GM21526 (cell line): ENCODE results near the gene GRAMD1B.
"Not testable (repeated sequence)": the region's sequence is repeated elsewhere in the genome, so short reads cannot be mapped to it uniquely, and the experiment has no call there.

Source experiments
- ATAC-seq: cut with Tn5 transposase; IDR thresholded peaks from one replicate; pipeline ENCODE4 v1.9.1; 2021; ENCODE audit warnings: moderate library complexity; ENCODE audit not compliant: unreplicated experiment, low FRiP score

GRAMD1B gene

DNA sequence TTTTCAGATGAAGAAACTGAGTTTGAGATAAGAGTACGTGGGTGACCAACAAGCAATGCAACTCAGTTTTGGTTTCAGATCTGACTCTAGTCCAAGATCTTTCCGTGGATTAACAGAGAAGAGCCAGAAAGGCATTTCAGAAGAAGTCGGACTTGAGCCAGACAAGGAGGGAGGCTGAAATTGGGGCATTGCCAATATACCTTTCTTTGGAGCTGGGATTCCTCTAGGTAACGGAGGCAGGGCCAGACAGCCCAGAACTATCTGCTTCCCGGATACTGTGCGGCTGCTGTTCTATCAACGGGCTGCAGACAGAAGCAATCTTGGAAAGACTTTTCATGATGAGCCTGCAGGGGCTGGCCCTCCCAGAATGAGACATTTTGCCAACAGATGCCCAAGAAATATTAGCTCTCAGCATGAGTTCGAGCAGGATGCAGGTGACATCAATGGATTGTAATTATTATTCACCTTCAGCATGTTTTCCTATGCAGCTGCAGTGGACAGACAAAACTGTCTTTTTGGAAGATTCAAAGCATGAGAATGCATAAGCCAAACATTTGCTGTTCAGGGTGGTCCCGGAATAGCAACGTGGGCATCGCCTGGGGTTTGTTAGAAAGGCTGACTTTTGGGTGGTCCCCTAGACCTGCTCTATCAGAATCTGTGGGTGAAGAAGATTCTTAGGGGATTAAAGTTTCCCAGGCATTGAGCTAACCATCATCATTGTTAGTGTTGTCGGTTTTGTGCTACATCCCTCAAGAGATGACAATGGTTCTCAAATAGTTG lies 128.7 kb downstream of the GRAMD1B start:
- ATAC-seq = no peak

DNA sequence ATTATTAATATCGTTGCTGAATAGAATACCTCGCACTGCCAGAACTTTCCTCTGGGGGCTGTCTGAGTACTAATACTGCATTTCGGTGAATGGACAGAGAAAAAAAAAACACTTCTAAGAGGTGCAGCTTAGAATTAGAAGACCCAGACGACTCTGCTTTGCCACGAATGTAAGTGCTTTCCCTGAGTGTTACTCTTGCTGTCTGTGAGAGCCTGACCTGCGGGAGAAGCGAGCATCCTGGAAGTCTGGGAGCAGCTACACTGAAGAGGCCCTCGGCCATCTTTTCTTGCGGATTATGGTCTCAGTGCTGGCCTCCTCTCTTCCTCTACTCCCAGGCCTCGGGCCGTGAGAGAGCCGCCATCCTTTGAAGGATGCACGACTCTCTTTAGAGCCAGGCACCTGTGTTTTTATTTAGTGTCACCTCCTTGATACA lies 129.5 kb downstream of the GRAMD1B start:
- ATAC-seq = no peak

DNA sequence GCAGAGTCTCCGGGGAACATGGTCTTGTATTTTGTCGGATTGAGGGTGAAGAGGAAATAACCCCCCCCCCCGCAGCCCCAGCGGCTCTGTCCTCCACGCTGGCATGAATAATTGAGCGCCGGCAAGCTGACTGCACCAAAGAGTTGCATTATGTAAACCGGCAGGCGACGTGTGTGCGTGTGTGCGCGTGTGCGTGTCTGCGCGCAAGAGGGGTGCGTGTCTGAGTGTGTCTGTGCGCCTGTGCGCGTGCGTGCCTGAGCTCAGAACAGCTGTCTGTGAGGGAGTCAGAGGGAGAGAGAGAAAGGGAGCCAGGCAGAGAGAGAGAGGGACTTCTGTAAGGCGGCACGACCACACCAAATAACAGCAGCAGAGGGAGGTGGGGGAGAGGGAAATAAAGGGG lies 129.9 kb downstream of the GRAMD1B start:
- peak; percentile 48 for ATAC-seq

DNA sequence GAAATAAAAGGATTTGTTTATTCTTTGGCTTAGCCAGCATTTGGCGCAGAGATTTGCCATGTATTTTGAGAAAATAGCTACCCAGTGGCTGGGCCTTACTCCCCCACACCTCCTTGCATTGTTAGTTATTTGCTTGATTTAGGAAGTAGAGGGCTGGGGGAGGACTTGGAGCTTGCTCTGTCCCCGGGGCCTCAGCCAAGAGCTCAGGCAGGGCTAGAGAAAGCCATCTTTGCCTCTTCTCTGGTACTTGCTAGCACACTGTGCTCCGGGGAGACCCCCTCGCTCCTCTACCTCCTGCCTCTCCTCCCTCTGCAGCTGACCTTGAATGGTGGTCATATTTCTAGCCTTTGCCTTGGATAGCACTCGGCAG lies 131.3 kb downstream of the GRAMD1B start:
- no peak for ATAC-seq

DNA sequence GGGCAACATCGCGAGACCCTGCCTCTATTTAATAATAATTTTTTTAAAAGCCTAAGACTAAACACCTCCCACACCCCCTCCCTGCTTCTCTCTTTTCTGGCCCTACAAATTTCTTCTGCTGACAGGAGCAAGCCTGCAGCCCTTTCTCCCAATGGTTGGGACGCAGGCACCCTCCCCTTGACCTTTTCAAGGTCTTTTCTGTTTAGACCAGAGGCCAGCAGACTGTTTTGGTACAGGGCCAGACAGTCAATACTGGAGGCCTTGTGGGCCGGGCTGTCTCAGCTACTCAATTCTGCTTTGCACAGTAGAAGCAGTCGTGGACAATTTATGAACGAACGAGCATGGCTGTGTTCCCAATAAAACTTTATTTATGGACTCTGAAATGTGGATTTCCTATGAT lies 132.1 kb downstream of the GRAMD1B start:
- ATAC-seq = no peak

DNA sequence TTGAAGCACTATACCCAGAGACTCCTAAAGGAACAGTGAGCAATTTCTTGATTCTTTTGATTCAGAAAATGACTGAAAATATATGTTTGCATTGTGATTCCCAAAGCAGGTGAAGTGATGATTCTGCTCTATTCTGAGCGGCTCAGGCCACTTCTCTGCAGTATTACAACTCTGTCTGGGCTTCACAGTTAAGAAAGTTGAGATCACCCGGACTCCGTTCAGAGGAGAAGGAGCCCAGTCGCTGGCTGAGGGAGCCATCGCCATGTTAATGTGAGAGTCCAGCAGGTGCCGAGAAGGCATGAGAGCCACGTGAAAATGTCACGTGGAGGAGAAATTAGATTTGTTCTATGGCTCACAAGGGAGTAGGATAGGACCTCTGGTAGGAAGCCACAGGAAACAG lies 132.8 kb downstream of the GRAMD1B start:
- ATAC-seq = no peak

DNA sequence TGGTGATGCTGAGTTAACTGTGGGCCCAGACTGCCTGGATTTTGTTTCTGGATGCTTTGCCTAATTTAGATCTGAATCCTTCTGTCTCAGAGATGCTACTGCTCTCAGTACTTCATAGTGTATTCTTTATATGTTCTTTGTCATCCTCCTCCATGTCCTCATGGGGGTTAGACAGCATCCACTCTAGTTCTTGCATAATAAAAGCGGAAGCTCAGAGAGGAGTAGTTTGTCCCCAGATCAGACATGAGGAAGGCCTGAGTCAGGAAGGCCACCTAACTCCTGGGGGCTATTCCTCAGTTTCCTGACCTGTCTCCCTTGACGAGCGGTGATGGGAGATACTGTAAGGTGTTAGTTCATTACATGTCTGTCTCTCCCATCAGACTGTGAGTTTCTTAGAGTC lies 134.2 kb downstream of the GRAMD1B start:
- ATAC-seq = no peak

DNA sequence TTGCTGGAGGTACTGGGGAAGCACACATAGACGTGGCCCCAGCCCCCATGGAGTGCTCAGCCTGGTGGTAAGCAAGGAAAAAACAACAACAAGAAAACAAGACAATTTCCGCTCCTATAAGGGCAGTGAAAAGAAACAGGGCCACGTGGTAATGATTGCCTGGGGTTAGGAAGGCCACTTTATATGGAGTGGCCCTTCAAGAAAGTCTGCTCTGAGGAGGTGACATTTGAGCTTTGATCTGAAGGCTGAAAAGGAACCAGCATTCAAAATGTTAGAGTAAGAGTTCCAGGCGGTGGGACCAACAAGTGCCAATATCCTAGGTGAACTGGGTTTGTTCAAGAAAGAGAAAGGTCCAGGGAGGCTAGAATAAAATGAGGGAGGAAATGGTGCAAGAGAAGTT lies 136.8 kb downstream of the GRAMD1B start:
- no peak for ATAC-seq

DNA sequence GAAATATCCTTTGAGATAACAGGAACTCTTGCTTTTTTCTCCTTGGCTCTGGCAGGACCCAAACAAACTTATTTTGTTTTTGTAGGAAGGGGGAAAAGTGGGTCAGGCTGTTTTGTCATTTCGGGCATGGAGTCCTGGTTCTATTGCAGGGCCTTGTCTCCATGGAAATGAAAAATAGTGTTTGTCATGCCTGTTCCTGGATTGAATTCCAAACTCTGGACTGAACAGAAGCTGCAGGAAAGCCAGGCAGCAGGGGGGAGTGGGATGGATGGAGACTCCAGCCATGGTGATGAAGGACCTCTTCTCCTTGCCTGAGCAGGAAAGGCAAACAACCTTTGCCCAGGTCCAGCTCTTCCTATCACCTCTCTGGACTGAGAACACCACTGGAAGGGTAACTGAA lies 137.4 kb downstream of the GRAMD1B start:
- no peak for ATAC-seq

DNA sequence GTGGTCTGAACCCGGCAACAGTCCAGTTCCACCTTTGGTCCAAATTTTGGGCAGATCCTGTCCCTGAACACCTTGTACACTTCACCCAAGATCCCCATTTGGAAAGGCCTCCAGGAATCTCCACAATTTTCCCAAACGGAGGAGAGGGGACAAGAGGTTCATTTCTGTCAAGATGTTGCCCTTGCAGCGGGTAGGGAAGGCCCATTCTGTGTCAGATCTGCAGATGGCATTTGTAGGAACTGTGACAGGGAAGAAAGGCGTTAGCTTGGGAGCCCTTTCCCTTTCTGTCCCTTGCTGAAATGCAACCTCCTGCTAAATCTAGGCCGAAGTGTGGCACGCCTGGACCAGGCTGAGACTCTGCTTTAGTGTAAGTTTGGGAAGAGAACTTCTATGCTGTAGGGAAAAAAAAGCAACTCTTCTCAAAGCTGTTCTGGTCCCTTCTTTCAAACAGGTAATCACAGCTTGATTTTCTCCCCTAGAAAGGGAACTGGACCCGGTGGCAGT lies 138.3 kb downstream of the GRAMD1B start:
- ATAC-seq = no peak

DNA sequence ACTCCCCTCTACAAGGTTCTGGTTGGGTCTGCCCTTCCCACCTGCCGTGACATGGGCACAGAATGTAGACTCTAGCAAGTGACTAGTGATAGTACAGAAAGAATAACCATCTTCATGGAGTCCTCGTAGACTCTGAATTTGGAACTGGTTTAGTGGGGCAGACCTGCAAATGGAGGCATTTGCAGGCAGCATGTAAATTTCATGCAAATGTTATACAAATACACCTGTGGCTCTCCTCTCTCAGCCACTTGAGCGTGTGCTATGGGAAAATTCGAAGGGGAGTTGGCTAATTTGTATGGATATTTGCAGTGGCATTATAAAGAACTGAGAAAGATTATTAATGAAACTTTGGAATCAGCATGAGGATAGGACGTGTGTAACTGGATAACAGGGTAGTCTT lies 139.3 kb downstream of the GRAMD1B start:
- no peak for ATAC-seq

DNA sequence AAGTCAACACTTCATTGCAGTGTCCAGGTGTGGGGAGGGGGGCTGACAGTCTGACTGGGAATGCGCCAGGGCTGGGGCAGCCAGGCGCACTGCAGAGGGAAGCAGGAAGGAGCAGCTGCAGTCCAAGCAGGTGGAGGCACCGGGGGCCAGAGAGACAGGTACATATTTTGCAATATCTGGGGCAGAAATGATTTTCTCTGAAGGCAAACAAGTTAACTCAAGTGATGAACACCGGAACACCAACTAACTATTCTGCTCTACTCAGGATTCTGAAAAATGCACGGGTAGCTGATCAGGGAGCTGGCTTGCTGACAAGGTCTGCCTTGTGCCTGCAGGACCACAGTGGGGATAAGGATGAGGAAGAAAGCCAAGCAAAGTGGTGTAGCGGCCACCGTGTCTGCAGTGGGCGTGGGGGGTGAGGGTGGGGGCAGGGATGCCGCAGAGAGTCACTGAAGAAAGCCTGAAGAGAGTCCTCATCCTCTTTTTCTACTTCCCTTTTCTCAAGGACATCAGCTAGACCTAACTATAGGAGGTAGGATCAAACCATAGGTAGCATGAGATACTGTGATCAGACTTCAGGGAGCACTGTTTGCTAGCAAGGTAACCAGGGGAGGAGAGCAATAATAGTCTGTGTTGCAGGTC lies 141.0 kb downstream of the GRAMD1B start:
- ATAC-seq = no peak

DNA sequence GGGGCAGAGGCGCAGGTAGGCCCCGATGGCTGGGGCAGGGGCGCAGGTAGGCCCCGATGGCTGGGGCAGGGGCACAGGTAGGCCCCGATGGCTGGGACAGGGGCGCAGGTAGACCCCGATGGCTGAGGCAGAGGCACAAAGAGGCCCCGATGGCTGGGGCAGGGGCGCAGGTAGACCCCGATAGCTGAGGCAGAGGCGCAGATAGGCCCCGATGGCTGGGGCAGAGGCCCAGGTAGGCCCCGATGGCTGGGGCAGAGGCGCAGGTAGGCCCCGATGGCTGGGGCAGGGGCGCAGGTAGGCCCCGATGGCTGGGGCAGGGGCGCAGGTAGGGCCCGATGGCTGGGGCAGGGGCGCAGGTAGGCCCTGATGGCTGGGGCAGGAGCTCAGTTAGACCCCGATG lies 142.7 kb downstream of the GRAMD1B start:
- not testable (repeated sequence) for ATAC-seq

DNA sequence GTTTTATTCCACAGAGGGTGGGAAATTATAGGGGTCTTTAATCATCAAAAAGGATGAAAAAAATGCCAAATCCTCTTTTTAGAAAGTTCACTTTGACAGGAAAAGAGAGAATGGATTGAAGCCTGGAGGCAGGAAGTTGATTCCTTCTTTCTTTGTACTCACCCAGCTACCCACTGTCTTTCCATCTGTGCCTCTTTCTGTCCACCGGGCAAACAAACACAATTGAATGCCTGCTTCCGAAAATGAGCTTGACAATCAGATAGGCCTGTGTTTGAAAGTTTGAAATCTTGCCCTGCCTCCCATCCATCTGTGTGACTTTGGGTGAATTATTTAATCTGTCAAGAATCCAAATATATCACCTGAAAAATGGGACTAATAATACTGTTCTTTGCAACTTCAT lies 143.2 kb downstream of the GRAMD1B start:
- no peak for ATAC-seq

DNA sequence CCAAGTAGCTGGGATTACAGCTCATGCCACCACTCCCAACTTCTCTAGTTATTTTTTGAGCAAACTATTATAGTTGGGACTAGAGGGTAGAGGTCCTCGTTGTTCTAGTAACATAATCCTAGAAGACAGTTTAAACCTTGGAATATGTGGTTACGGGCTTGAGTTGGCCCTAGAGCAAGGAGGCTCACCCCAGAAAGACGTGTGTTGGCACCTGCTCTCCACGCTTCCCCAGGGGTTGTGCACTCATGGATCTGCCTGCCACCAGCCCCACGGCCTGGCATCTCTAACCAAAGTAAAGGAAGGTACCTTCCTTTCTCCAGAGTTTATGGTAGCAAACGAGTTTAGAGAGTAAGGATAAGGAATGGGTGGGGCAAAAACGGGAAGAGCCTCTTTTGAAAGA lies 145.4 kb downstream of the GRAMD1B start:
- ATAC-seq = no peak

DNA sequence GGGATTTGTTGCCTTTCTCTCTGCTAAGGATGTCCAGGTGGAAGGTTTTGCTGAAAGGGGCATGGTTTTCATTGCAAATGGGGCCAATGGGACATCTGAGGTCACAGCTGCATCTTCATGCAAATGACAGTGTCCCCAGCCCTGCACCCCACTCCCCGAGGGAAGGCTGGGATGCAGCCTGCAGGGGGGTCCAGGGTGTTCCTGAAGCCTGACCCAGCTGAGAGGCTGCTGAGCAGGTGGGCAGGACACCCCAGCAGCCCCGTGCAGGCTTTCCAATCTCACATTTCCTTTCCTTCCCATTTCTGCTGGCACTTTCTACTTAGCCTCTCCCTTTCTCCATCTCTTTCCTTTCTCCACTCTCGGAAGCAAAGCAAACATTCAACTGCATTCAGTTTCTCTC lies 146.0 kb downstream of the GRAMD1B start:
- ATAC-seq = no peak

DNA sequence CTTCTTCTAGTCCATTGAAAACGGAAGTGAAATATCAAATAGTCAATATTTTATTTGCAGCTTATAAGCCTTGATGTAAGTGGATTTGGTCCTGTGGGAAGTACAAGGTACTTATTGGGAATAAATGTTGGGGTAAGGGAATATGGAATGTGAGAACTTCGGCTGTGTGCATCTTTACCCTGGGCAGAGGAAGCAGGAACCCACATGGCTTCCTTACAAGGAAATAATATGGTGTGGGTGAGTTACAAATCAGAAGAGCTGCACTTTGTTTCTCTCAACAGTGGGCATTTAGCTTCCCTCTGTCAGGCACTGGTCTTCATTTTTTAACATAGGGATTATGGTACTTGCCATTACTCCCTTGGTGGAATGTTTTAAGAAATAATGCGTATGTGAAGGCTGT lies 146.4 kb downstream of the GRAMD1B start:
- ATAC-seq = no peak

DNA sequence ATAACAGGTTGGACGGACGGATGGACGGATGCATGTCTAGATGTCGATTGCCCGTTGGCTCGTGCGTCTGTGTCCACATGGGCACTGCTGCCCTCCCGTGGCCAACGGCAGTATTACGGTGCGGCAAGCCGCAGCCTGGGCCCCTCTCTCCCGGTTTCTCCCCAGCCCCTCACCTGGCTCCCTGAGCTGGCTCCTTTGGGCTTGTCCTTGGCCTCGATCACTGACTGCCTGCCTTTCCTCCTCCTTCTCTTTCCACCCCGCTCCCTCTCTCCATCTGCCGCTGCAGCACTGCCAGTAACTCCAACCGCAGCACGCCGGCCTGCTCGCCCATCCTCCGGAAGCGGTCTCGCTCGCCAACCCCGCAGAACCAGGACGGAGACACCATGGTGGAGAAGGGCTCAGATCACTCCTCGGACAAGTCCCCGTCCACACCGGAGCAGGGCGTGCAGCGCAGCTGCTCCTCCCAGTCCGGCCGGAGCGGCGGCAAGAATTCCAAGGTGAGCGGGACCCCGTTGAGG lies 147.1 kb downstream of the GRAMD1B start:
- peak; percentile 62 for ATAC-seq

DNA sequence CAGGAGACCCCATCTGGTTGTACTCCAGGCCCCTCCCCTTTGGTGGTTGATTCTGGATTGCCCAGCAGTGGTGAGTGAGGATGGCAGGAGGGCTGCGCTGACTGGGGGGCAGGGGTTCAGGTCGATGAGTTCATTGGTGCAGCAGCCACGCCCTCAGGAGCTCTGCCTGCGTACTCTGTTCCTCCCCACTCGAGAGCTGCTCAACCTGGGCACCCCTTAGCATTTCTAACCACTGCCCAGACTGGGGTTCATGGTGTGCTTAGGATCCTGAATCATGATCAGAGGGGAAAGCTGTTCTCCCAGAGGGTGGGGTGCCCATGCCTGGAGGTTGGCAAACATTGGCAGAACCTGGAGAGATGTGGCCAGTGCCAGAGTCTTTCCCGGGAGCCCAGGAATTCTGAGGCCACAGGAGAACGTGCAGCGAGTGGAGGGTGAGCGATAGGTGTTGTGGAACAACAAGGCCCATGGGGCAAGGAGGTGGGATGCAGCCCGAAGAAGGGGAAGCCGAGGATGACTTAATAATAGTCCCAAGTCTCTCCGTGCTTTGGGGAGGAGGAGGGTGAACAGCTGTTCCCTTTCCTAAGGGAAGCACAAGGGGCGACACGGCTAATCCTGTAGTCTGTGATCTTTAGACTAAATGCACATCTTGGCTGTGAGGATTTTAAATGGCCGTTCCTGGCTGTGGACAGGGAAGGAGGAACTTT lies 148.9 kb downstream of the GRAMD1B start:
- ATAC-seq = no peak

DNA sequence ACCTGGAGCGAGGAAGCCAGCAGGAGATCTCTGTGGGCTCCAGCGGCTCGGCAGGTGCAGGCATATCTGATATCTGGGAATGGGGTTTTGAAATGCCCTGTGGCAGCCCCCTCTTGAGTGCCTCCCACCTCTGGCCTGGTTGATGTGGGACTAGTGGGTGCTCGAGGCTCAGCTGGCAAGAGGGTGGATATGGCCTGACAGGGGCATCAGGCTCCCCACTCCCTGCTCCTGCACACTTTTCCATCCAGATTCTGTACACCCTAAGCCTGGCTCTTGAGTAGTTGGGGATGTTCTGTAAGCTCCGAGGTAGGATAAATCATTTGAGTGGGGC lies 149.4 kb downstream of the GRAMD1B start:
- no peak for ATAC-seq

DNA sequence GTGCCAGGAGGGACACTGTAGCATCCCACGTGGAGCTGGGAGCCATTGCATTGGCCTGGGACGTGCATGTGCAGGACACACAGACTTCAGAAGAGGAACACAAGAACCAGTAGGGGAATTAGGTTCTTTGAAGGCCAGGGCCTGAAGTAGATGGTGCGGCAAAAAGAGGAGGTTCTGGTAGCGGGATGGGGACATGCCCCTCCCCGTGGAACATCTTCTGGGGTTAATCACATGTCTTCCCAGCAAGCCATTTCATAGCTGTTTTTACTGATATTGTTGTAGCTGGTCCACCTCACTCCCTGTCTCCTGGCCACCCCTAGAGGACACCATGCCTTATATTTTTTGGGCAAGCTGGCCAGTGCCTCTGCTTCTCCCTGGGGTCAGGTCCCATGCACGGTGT lies 150.1 kb downstream of the GRAMD1B start:
- ATAC-seq = peak; percentile 5
